Measurements from ENCODE around the gene TMEM54. TPM values are rescaled to one million over a fixed set of nuclear protein-coding genes. Genes with fewer than 3 reads are reported as not detected.

TMEM54 gene
- total and polyA plus RNA-seq, 5 donors from 2014 or later, result not detected

GRCh38 chr1:32897082-32898049 is 3.8 kb downstream of the TMEM54 start:
- no peak overlapping the region for H3K4me3 ChIP-seq (ENCODE audit: low read depth, low read length)
- no peak overlapping the region for H3K27ac ChIP-seq (ENCODE audit: insufficient read depth, low read length, poor library complexity, severe bottlenecking)
- H3K27ac Mint-ChIP-seq, result no peak overlapping the region
- peaks cover 14% of the 10 kb centered on the region for H3K27me3 ChIP-seq (ENCODE audit: control insufficient read depth, insufficient read depth, low read length)
- H3K36me3 ChIP-seq (ENCODE audit: control insufficient read depth, insufficient read depth, low read length), result no peaks in the 10 kb centered on the region
- no peaks in the 10 kb centered on the region for H3K9me3 ChIP-seq (ENCODE audit: control insufficient read depth in 2 of 2, low read length in 2 of 2)
- no peak for DNase-seq
- H3K9me3 Mint-ChIP-seq, result peaks cover 0 to 4% (median 0%) of the 10 kb centered on the region in 7 donors
- no peak for ATAC-seq (ENCODE audit: low read depth in 2 of 2)
- peaks cover 0 to 19% (median 8%) of the 10 kb centered on the region in 4 donors for H3K4me1 Mint-ChIP-seq
- no peaks in the 10 kb centered on the region for H3K36me3 Mint-ChIP-seq
- H3K4me1 ChIP-seq (ENCODE audit: control insufficient read depth, insufficient read depth, low read length, poor library complexity, severe bottlenecking), result peaks cover 23% of the 10 kb centered on the region
- peaks cover 75% of the 10 kb centered on the region for H3K27me3 Mint-ChIP-seq
- no peak overlapping the region for H3K4me3 Mint-ChIP-seq

GRCh38 chr1:32896451-32896850 is 4.7 kb downstream of the TMEM54 start:
- DNase-seq (no peak), ATAC-seq (ENCODE audit: low read depth in 2 of 2) (no peak)
- Mint-ChIP-seq H3K27me3 (peaks cover 75% of the 10 kb centered on the region), H3K27ac (no peak overlapping the region), H3K36me3 (no peaks in the 10 kb centered on the region), H3K4me3 (peak overlapping the region in 1 of 4 donors; percentile 24), H3K9me3 (peaks cover 0 to 4% (median 0%) of the 10 kb centered on the region in 7 donors), H3K4me1 (peaks cover 0 to 21% (median 10%) of the 10 kb centered on the region in 4 donors)
- H3K27ac ChIP-seq (ENCODE audit: insufficient read depth, low read length, poor library complexity, severe bottlenecking), result no peak overlapping the region
- H3K9me3 ChIP-seq (ENCODE audit: control insufficient read depth in 2 of 2, low read length in 2 of 2), result no peaks in the 10 kb centered on the region
- peaks cover 13% of the 10 kb centered on the region for H3K27me3 ChIP-seq (ENCODE audit: control insufficient read depth, insufficient read depth, low read length)
- H3K4me3 ChIP-seq (ENCODE audit: low read depth, low read length), result no peak overlapping the region
- peaks cover 19% of the 10 kb centered on the region for H3K4me1 ChIP-seq (ENCODE audit: control insufficient read depth, insufficient read depth, low read length, poor library complexity, severe bottlenecking)
- H3K36me3 ChIP-seq (ENCODE audit: control insufficient read depth, insufficient read depth, low read length), result no peaks in the 10 kb centered on the region

- DNase-seq, result no peak
- peaks cover 0 to 4% (median 0%) of the 10 kb centered on the region in 7 donors for H3K9me3 Mint-ChIP-seq
- H3K36me3 Mint-ChIP-seq, result no peaks in the 10 kb centered on the region
- H3K27ac ChIP-seq (ENCODE audit: insufficient read depth, low read length, poor library complexity, severe bottlenecking), result no peak overlapping the region
- no peak overlapping the region for H3K27ac Mint-ChIP-seq
- no peaks in the 10 kb centered on the region for H3K36me3 ChIP-seq (ENCODE audit: control insufficient read depth, insufficient read depth, low read length)
- peak overlapping the region in 1 of 4 donors; percentile 53 for H3K4me3 Mint-ChIP-seq
- H3K27me3 Mint-ChIP-seq, result peaks cover 78% of the 10 kb centered on the region
- peaks cover 0 to 21% (median 9%) of the 10 kb centered on the region in 4 donors for H3K4me1 Mint-ChIP-seq
- H3K27me3 ChIP-seq (ENCODE audit: control insufficient read depth, insufficient read depth, low read length), result peaks cover 17% of the 10 kb centered on the region
- ATAC-seq (ENCODE audit: low read depth in 2 of 2), result no peak
- no peaks in the 10 kb centered on the region for H3K9me3 ChIP-seq (ENCODE audit: control insufficient read depth in 2 of 2, low read length in 2 of 2)
- no peak overlapping the region for H3K4me3 ChIP-seq (ENCODE audit: low read depth, low read length)
- peaks cover 13% of the 10 kb centered on the region for H3K4me1 ChIP-seq (ENCODE audit: control insufficient read depth, insufficient read depth, low read length, poor library complexity, severe bottlenecking)
Measured at GRCh38 chr1:32895325-32896215, 5.6 kb downstream of the TMEM54 start.

- H3K4me1 Mint-ChIP-seq, result peaks cover 0 to 18% (median 7%) of the 10 kb centered on the region in 4 donors
- peak overlapping the region in 1 of 4 donors; percentile 19 for H3K4me3 Mint-ChIP-seq
- no peak overlapping the region for H3K4me3 ChIP-seq (ENCODE audit: low read depth, low read length)
- H3K9me3 Mint-ChIP-seq, result peaks cover 0 to 4% (median 0%) of the 10 kb centered on the region in 7 donors
- no peaks in the 10 kb centered on the region for H3K36me3 Mint-ChIP-seq
- ATAC-seq (ENCODE audit: low read depth in 2 of 2) (no peak), DNase-seq (no peak)
- H3K36me3 ChIP-seq (ENCODE audit: control insufficient read depth, insufficient read depth, low read length), result no peaks in the 10 kb centered on the region
- peaks cover 77% of the 10 kb centered on the region for H3K27me3 Mint-ChIP-seq
- no peak overlapping the region for H3K27ac ChIP-seq (ENCODE audit: insufficient read depth, low read length, poor library complexity, severe bottlenecking)
- H3K9me3 ChIP-seq (ENCODE audit: control insufficient read depth in 2 of 2, low read length in 2 of 2), result no peaks in the 10 kb centered on the region
- peaks cover 12% of the 10 kb centered on the region for H3K4me1 ChIP-seq (ENCODE audit: control insufficient read depth, insufficient read depth, low read length, poor library complexity, severe bottlenecking)
- H3K27ac Mint-ChIP-seq, result no peak overlapping the region
- peaks cover 15% of the 10 kb centered on the region for H3K27me3 ChIP-seq (ENCODE audit: control insufficient read depth, insufficient read depth, low read length)
Measured at GRCh38 chr1:32894681-32895080, 6.5 kb downstream of the TMEM54 start.

GRCh38 chr1:32894019-32894600 is 7.1 kb downstream of the TMEM54 start:
- DNase-seq (no peak), ATAC-seq (ENCODE audit: low read depth in 2 of 2) (no peak)
- no peaks in the 10 kb centered on the region for H3K36me3 Mint-ChIP-seq
- Histone ChIP-seq H3K9me3 (ENCODE audit: control insufficient read depth in 2 of 2, low read length in 2 of 2) (no peaks in the 10 kb centered on the region), H3K27ac (ENCODE audit: insufficient read depth, low read length, poor library complexity, severe bottlenecking) (no peak overlapping the region), H3K27me3 (ENCODE audit: control insufficient read depth, insufficient read depth, low read length) (peaks cover 15% of the 10 kb centered on the region), H3K4me3 (ENCODE audit: low read depth, low read length) (no peak overlapping the region), H3K4me1 (ENCODE audit: control insufficient read depth, insufficient read depth, low read length, poor library complexity, severe bottlenecking) (peaks cover 12% of the 10 kb centered on the region), H3K36me3 (ENCODE audit: control insufficient read depth, insufficient read depth, low read length) (no peaks in the 10 kb centered on the region)
- peaks cover 0 to 4% (median 0%) of the 10 kb centered on the region in 7 donors for H3K9me3 Mint-ChIP-seq
- H3K27ac Mint-ChIP-seq, result no peak overlapping the region
- peaks cover 77% of the 10 kb centered on the region for H3K27me3 Mint-ChIP-seq
- peak overlapping the region in 2 of 4 donors; percentile 16 to 81 for H3K4me3 Mint-ChIP-seq
- H3K4me1 Mint-ChIP-seq, result peaks cover 0 to 18% (median 7%) of the 10 kb centered on the region in 4 donors

- Mint-ChIP-seq H3K9me3 (peaks cover 0 to 4% (median 0%) of the 10 kb centered on the region in 7 donors), H3K4me1 (peaks cover 0 to 18% (median 7%) of the 10 kb centered on the region in 4 donors), H3K4me3 (peak overlapping the region in 3 of 4 donors; percentile 11 to 81 (median 63)), H3K36me3 (no peaks in the 10 kb centered on the region), H3K27me3 (peaks cover 72% of the 10 kb centered on the region), H3K27ac (no peak overlapping the region)
- Histone ChIP-seq H3K9me3 (ENCODE audit: control insufficient read depth in 2 of 2, low read length in 2 of 2) (no peaks in the 10 kb centered on the region), H3K27ac (ENCODE audit: insufficient read depth, low read length, poor library complexity, severe bottlenecking) (no peak overlapping the region), H3K4me3 (ENCODE audit: low read depth, low read length) (no peak overlapping the region), H3K36me3 (ENCODE audit: control insufficient read depth, insufficient read depth, low read length) (no peaks in the 10 kb centered on the region), H3K4me1 (ENCODE audit: control insufficient read depth, insufficient read depth, low read length, poor library complexity, severe bottlenecking) (peaks cover 12% of the 10 kb centered on the region), H3K27me3 (ENCODE audit: control insufficient read depth, insufficient read depth, low read length) (peaks cover 11% of the 10 kb centered on the region)
- ATAC-seq (ENCODE audit: low read depth in 2 of 2) (no peak), DNase-seq (no peak)
Measured at GRCh38 chr1:32893198-32894018, 7.8 kb downstream of the TMEM54 start.

All from CD4-positive, CD25-positive, alpha-beta regulatory T cell (primary cell).